Natural killer cell (primary cell): Measurements from ENCODE around the gene FNTB. TPM values are rescaled to one million over a fixed set of nuclear protein-coding genes. Genes with fewer than 3 reads are reported as not detected.

ENCODE experiments used
- ATAC-seq, 3 donors: fragments of 150-1000 bp in 2 of 3; fragments of 200-7000 bp in 1 of 3; cut with Tn5 transposase; 1 replicate in 1 of 3; 2 replicates in 2 of 3; pipeline ENCODE4 v1.10.0; 2021; ENCODE audit warnings: mild to moderate bottlenecking in 2 of 3, moderate library complexity in 2 of 3
- DNase-seq, 2 donors: peaks; one replicate each; pipeline versions ENCODE4 v3.0.0 to v3.0.0-alpha.2; 2013 to 2021; ENCODE audit warnings: mixed read lengths in 1 of 2
- H3K27ac ChIP-seq: one replicate; pipeline ENCODE4 v1.5.1; 2013; ENCODE audit warnings: mild to moderate bottlenecking, low read length
- H3K27me3 ChIP-seq: one replicate; pipeline ENCODE4 v1.6.1; 2013; ENCODE audit warnings: low read length; ENCODE audit not compliant: control insufficient read depth, insufficient read depth
- H3K36me3 ChIP-seq: one replicate; pipeline ENCODE4 v1.6.1; 2013; ENCODE audit warnings: low read length; ENCODE audit not compliant: control insufficient read depth, insufficient read depth
- H3K4me1 ChIP-seq: one replicate; pipeline ENCODE4 v1.6.1; 2013; ENCODE audit warnings: low read length; ENCODE audit not compliant: control insufficient read depth, insufficient read depth
- H3K4me3 ChIP-seq: one replicate; pipeline ENCODE4 v1.5.1; 2013; ENCODE audit warnings: low read length
- H3K9me3 ChIP-seq: one replicate; pipeline ENCODE4 v1.6.1; 2013; ENCODE audit warnings: low read length; ENCODE audit not compliant: control insufficient read depth, insufficient read depth
- H3K27ac Mint-ChIP-seq, 2 donors: one replicate each; pipeline ENCODE4 v1.8.0; 2022; ENCODE audit warnings: mild to moderate bottlenecking in 2 of 2, mixed read lengths in 2 of 2, moderate library complexity in 1 of 2
- H3K27me3 Mint-ChIP-seq, 2 donors: one replicate each; pipeline ENCODE4 v1.8.0; 2022; ENCODE audit warnings: low read depth in 2 of 2, mixed read lengths in 2 of 2
- H3K36me3 Mint-ChIP-seq: one replicate; pipeline ENCODE4 v1.8.0; 2022; ENCODE audit warnings: mixed read lengths
- H3K4me1 Mint-ChIP-seq, 2 donors: one replicate each; pipeline ENCODE4 v1.8.0; 2022; ENCODE audit warnings: mixed read lengths in 2 of 2
- H3K4me3 Mint-ChIP-seq: one replicate; pipeline ENCODE4 v1.8.0; 2022; ENCODE audit warnings: mild to moderate bottlenecking, moderate library complexity, mixed read lengths
- H3K9me3 Mint-ChIP-seq, 2 donors: one replicate each; pipeline ENCODE4 v1.8.0; 2022; ENCODE audit warnings: mixed read lengths in 2 of 2
- CTCF ChIP-seq: fragments of 200-600 bp; IDR thresholded peaks from one replicate; pipeline ENCODE4 v1.8.0; 2022; ENCODE audit warnings: antibody characterized with exemption
- WGBS: methylation state at CpG from one replicate; pipeline ENCODE4 v1.1.7; 2013; ENCODE audit warnings: missing lambda C conversion rate; ENCODE audit not compliant: insufficient coverage; 5-methylcytosine and 5-hydroxymethylcytosine counted together
- intact Hi-C: fragments of 100-400 bp; cut with micrococcal nuclease; formaldehyde crosslinking; loops from one replicate; pipeline ENCODE4 v1.14.2; 2022
- total RNA-seq, 4 donors: library from RNA; stranded (reverse); fragments of 120-200 nt in 1 of 4; gene quantifications; one replicate each; pipeline versions ENCODE4 v1.2.3 to v1.2.4, GENCODE V29; 2013 to 2022

Gene FNTB
- total RNA-seq, 3 donors from 2014 or later (not counting 1 experiment from before 2014, with no cell fraction given) = 4.0 to 8.7 (median 8.4) TPM

GRCh38 chr14:65007202-65007601 lies 20.5 kb downstream of the FNTB start:
- Mint-ChIP-seq H3K4me1 (no peaks in the 10 kb centered on the region), H3K9me3 (no peaks in the 10 kb centered on the region), H3K4me3 (no peak overlapping the region), H3K27ac (no peak overlapping the region), H3K27me3 (no peaks in the 10 kb centered on the region), H3K36me3 (no peaks in the 10 kb centered on the region)
- no peaks in the 10 kb centered on the region for H3K27me3 ChIP-seq
- H3K9me3 ChIP-seq = no peaks in the 10 kb centered on the region
- ATAC-seq (no peak), DNase-seq (no peak)
- WGBS = 91% methylated on average over 1 of the region's 1 CpG
- no peak for TF ChIP-seq CTCF
- no peak overlapping the region for H3K4me3 ChIP-seq
- H3K27ac ChIP-seq = no peak overlapping the region
- H3K36me3 ChIP-seq = peaks cover 7% of the 10 kb centered on the region
- H3K4me1 ChIP-seq = no peaks in the 10 kb centered on the region
- intact Hi-C loops = no loop called here

- Mint-ChIP-seq H3K27ac (no peak overlapping the region), H3K4me1 (no peaks in the 10 kb centered on the region), H3K36me3 (no peaks in the 10 kb centered on the region), H3K4me3 (no peak overlapping the region), H3K27me3 (no peaks in the 10 kb centered on the region), H3K9me3 (no peaks in the 10 kb centered on the region)
- Histone ChIP-seq H3K4me3 (no peak overlapping the region), H3K36me3 (peaks cover 10% of the 10 kb centered on the region), H3K4me1 (no peaks in the 10 kb centered on the region), H3K9me3 (no peaks in the 10 kb centered on the region), H3K27me3 (no peaks in the 10 kb centered on the region), H3K27ac (no peak overlapping the region)
- no peak for TF ChIP-seq CTCF
- intact Hi-C loops = no loop called here
- ATAC-seq = no peak
- no peak for DNase-seq
- 93% methylated on average over 5 of the region's 5 CpGs for WGBS
Measured at GRCh38 chr14:65010211-65010931, 23.7 kb downstream of the FNTB start.

GRCh38 chr14:65011538-65011937 lies 24.8 kb downstream of the FNTB start:
- 97% methylated on average over 10 of the region's 10 CpGs for WGBS
- no peaks in the 10 kb centered on the region for H3K9me3 Mint-ChIP-seq
- H3K4me1 Mint-ChIP-seq = no peaks in the 10 kb centered on the region
- Histone ChIP-seq H3K27ac (no peak overlapping the region), H3K4me1 (no peaks in the 10 kb centered on the region), H3K9me3 (no peaks in the 10 kb centered on the region), H3K27me3 (no peaks in the 10 kb centered on the region), H3K36me3 (peaks cover 12% of the 10 kb centered on the region), H3K4me3 (no peak overlapping the region)
- no peak for ATAC-seq
- no peaks in the 10 kb centered on the region for H3K27me3 Mint-ChIP-seq
- H3K36me3 Mint-ChIP-seq = no peaks in the 10 kb centered on the region
- intact Hi-C loops = no loop called here
- H3K27ac Mint-ChIP-seq = no peak overlapping the region
- TF ChIP-seq CTCF = no peak
- DNase-seq = no peak
- H3K4me3 Mint-ChIP-seq = no peak overlapping the region

GRCh38 chr14:65012353-65012752 lies 25.7 kb downstream of the FNTB start:
- Histone ChIP-seq H3K27me3 (no peaks in the 10 kb centered on the region), H3K9me3 (no peaks in the 10 kb centered on the region), H3K36me3 (peaks cover 12% of the 10 kb centered on the region), H3K27ac (no peak overlapping the region), H3K4me1 (no peaks in the 10 kb centered on the region), H3K4me3 (no peak overlapping the region)
- TF ChIP-seq CTCF = no peak
- H3K9me3 Mint-ChIP-seq = no peaks in the 10 kb centered on the region
- ATAC-seq (no peak), DNase-seq (no peak)
- intact Hi-C loops = no loop called here
- H3K27me3 Mint-ChIP-seq = no peaks in the 10 kb centered on the region
- 94% methylated on average over 4 of the region's 4 CpGs for WGBS
- no peaks in the 10 kb centered on the region for H3K4me1 Mint-ChIP-seq
- no peak overlapping the region for H3K4me3 Mint-ChIP-seq
- H3K36me3 Mint-ChIP-seq = no peaks in the 10 kb centered on the region
- H3K27ac Mint-ChIP-seq = no peak overlapping the region
